ENCODE data around the gene ITM2C. TPM values are rescaled to one million over a fixed set of nuclear protein-coding genes. Genes with fewer than 3 reads are reported as not detected.

ITM2C gene
- total and polyA plus RNA-seq, 5 experiments from 2014 or later: 30.9 to 56.7 (median 38.7) TPM

- Mint-ChIP-seq H3K27me3 (peaks cover 0 to 4% (median 0%) of the 10 kb centered on the region in 5 donors), H3K9me3 (no peaks in the 10 kb centered on the region), H3K4me1 (peaks cover 30 to 84% (median 78%) of the 10 kb centered on the region in 4 donors), H3K4me3 (peak overlapping the region in 4 of 10 donors; percentile 15 to 59 (median 46)), H3K27ac (peak overlapping the region in 8 of 10 donors; percentile 31 to 83 (median 53)), H3K36me3 (peaks cover 0 to 2% (median 0%) of the 10 kb centered on the region in 3 donors)
- DNase-seq: no peak
- no peak for ATAC-seq
- POLR2A ChIA-PET: interaction anchor here (6.2 kb wide), 1 partner anchor 8 kb away, joined by 62 read pairs; no protein-coding TSS in a partner anchor
These were observed 4.5 kb downstream of the ITM2C start for GRCh38 chr2:230868947-230869913.

- Mint-ChIP-seq H3K9me3 (no peaks in the 10 kb centered on the region), H3K27ac (peak overlapping the region in 8 of 10 donors; percentile 22 to 83 (median 59)), H3K4me1 (peaks cover 26 to 81% (median 80%) of the 10 kb centered on the region in 4 donors), H3K27me3 (peaks cover 0 to 1% (median 0%) of the 10 kb centered on the region in 5 donors), H3K36me3 (peaks cover 0 to 5% (median 0%) of the 10 kb centered on the region in 3 donors), H3K4me3 (peak overlapping the region in 4 of 10 donors; percentile 4 to 66 (median 12))
- DNase-seq (peak in 1 of 10 donors; percentile 12), ATAC-seq (no peak)
- POLR2A ChIA-PET: interaction anchor here (6.2 kb wide), 1 partner anchor 7 kb away, joined by 62 read pairs; no protein-coding TSS in a partner anchor
These were observed 5.3 kb downstream of the ITM2C start for GRCh38 chr2:230869914-230870543.

- Mint-ChIP-seq H3K4me1 (peaks cover 26 to 80% (median 76%) of the 10 kb centered on the region in 4 donors), H3K9me3 (no peaks in the 10 kb centered on the region), H3K27ac (peak overlapping the region in 5 of 10 donors; percentile 48 to 83 (median 71)), H3K27me3 (peaks cover 0 to 1% (median 0%) of the 10 kb centered on the region in 5 donors), H3K36me3 (peaks cover 0 to 5% (median 0%) of the 10 kb centered on the region in 3 donors), H3K4me3 (peak overlapping the region in 2 of 10 donors; percentile 9 to 66)
- ATAC-seq: no peak
- POLR2A ChIA-PET: interaction anchor here (6.2 kb wide), 1 partner anchor 6 kb away, joined by 62 read pairs; no protein-coding TSS in a partner anchor
- DNase-seq: no peak
These were observed 6.0 kb downstream of the ITM2C start for GRCh38 chr2:230870544-230871360.

DNA sequence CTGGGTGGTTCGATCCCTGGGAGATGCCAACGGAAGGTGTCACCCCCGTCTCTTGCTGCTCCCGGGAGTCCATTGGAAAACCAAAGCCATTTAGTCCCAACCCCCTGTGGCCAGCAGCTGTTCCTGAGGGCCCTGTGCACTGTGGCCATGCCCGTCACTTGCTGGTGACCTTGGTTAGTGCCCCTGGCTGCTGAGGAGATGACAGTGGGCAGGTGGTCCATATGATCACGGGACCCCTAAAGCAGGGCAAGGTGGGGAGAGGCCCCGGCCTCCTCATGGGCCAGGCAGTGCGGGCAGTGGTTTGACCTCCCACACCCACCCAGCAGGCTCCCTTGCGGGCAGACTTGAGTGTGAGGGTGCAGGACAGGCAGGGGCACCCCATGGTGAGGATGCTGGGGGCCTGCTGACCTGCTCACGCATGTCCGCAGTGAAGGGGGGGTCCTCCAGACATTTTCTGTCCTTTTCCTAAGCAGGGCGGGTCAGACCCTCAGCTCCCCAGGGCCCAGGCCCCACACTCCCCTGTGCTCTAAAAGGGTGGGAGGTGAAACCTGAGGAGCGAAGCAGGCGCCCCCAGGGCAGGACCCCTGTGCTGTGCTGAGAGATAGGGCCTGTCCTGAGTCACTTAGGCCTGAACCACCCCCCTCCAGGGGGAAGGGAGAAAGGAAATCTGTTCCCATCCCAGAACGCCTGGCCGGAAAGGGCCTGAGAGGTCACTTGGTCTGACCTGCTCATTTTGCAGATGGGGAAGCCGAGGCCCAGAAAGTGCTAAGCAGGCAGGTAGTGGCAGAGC, 6.8 kb downstream of the ITM2C start:
- ATAC-seq: no peak
- Mint-ChIP-seq H3K36me3 (peaks cover 0 to 10% (median 0%) of the 10 kb centered on the region in 3 donors), H3K4me3 (no peak overlapping the region), H3K27ac (peak overlapping the region in 2 of 10 donors; percentile 46 to 83), H3K4me1 (peaks cover 27 to 79% (median 73%) of the 10 kb centered on the region in 4 donors), H3K9me3 (no peaks in the 10 kb centered on the region), H3K27me3 (peaks cover 0 to 1% (median 0%) of the 10 kb centered on the region in 5 donors)
- POLR2A ChIA-PET: no interaction called here
- peak in 1 of 10 donors; percentile 16 for DNase-seq

DNA sequence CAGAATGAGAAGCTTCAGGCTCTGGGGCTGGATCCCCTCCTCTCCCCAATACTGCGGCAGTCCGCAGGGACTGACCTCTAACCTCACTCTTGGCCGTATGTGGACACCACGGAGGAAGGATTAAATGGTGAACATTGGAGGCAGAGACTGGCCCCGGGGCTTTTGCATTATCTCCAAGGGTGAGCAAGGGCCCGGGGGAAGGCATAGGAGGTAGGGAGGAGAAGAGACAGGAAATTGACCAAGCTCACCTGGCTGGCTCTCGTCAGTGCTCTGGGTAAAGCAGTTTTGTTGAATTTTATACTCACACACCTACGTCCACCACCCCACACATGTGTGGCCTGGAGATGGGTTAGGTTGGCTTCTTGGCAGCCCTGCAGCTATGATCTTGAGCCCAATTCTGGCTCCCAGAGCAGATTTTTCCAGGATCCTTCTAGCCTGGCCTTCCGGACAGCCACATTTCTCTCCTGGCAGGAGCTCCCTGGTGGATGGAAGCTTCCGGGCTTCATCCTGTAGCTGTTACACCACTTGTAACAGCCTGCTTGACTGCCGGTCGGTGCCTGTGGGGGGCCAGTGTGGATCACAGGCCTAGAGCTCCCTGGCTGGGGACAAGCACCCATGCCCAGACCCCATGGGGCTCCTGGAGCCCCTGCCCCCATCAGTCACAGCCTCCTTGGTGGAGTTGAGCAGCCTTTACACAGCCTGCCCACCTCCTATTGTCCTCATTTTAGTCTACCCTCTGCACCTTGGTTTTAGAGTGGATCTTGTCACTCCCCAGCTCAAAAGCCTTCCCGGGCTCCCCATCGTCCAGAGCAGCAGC, 7.6 kb downstream of the ITM2C start:
- POLR2A ChIA-PET: no interaction called here
- H3K4me1 Mint-ChIP-seq: peaks cover 26 to 79% (median 73%) of the 10 kb centered on the region in 4 donors
- H3K4me3 Mint-ChIP-seq: peak overlapping the region in 4 of 10 donors; percentile 2 to 65 (median 45)

GRCh38 chr2:230872968-230873660, 8.4 kb downstream of the ITM2C start:
- Mint-ChIP-seq H3K9me3 (no peaks in the 10 kb centered on the region), H3K4me3 (peak overlapping the region in 4 of 10 donors; percentile 2 to 65 (median 45)), H3K36me3 (peaks cover 0 to 14% (median 0%) of the 10 kb centered on the region in 3 donors), H3K27ac (peak overlapping the region in 8 of 10 donors; percentile 1 to 92 (median 59)), H3K4me1 (peaks cover 33 to 82% (median 74%) of the 10 kb centered on the region in 4 donors), H3K27me3 (peaks cover 0 to 1% (median 0%) of the 10 kb centered on the region in 5 donors)
- POLR2A ChIA-PET: no interaction called here
- DNase-seq: no peak
- ATAC-seq: no peak

More for the DNA sequence above, 7.6 kb downstream of the ITM2C start:
- no peaks in the 10 kb centered on the region for H3K9me3 Mint-ChIP-seq
- H3K27me3 Mint-ChIP-seq: peaks cover 0 to 1% (median 0%) of the 10 kb centered on the region in 5 donors
- DNase-seq: peak in 1 of 10 donors; percentile 17
- no peak for ATAC-seq
- peaks cover 0 to 14% (median 0%) of the 10 kb centered on the region in 3 donors for H3K36me3 Mint-ChIP-seq
- H3K27ac Mint-ChIP-seq: peak overlapping the region in 8 of 10 donors; percentile 15 to 92 (median 59)

GRCh38 chr2:230873661-230874401, 9.1 kb downstream of the ITM2C start:
- DNase-seq: peak in 1 of 10 donors; percentile 15
- Mint-ChIP-seq H3K9me3 (no peaks in the 10 kb centered on the region), H3K4me1 (peaks cover 31 to 82% (median 72%) of the 10 kb centered on the region in 4 donors), H3K36me3 (peaks cover 0 to 14% (median 0%) of the 10 kb centered on the region in 3 donors), H3K27me3 (peaks cover 0 to 1% (median 0%) of the 10 kb centered on the region in 5 donors), H3K27ac (peak overlapping the region in 3 of 10 donors; percentile 13 to 64 (median 41)), H3K4me3 (peak overlapping the region in 1 of 10 donors; percentile 45)
- POLR2A ChIA-PET: no interaction called here
- ATAC-seq: no peak

DNA sequence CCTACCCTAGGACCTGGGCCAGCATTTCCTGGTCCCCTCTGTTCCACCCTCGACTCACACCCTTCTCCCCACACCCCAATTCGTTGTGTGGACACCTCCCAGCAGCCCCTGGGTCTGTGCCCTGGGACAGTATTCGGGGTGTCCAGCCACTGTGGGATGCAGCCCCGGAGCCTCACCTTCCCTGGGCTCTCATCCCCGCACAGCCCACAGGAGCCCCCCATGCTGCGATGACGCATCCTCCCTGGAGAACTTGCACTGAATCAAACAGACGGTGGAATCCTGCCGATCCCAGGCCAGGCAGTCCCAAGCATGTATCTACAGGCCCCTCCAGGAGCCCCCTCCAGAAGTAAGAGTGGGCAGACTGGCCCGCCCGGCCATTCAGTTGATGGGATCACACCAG, 9.7 kb downstream of the ITM2C start:
- ATAC-seq: no peak
- H3K9me3 Mint-ChIP-seq: no peaks in the 10 kb centered on the region
- peak overlapping the region in 2 of 10 donors; percentile 12 to 45 for H3K4me3 Mint-ChIP-seq
- POLR2A ChIA-PET: no interaction called here
- peak in 1 of 10 donors; percentile 12 for DNase-seq
- no peaks in the 10 kb centered on the region for H3K27me3 Mint-ChIP-seq
- peak overlapping the region in 5 of 10 donors; percentile 9 to 67 (median 41) for H3K27ac Mint-ChIP-seq
- H3K36me3 Mint-ChIP-seq: peaks cover 0 to 19% (median 0%) of the 10 kb centered on the region in 3 donors
- peaks cover 31 to 86% (median 69%) of the 10 kb centered on the region in 4 donors for H3K4me1 Mint-ChIP-seq

DNA sequence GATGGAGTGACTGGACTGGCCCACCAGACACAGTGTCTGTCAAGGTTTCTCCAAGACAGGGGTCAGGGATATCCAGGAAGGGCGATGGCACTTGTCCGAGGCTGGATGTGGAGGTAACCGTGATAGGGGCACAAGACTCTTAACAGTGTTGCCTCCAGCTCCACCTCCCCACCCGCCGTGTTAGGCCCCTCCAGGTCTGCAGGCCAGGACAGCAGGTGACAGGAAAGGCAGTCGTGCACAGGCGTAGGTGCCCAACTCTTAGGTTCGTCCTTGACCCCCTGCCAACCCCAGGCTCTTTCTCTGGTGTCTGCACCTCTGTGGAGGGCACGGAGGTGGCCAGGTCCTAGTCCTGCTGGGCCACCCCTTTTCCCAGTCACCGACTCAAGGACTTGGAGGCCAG, 10.1 kb downstream of the ITM2C start:
- Mint-ChIP-seq H3K9me3 (no peaks in the 10 kb centered on the region), H3K36me3 (peaks cover 0 to 22% (median 0%) of the 10 kb centered on the region in 3 donors), H3K4me1 (peaks cover 30 to 84% (median 66%) of the 10 kb centered on the region in 4 donors), H3K27me3 (no peaks in the 10 kb centered on the region), H3K4me3 (no peak overlapping the region), H3K27ac (peak overlapping the region in 1 of 10 donors; percentile 97)
- POLR2A ChIA-PET: interaction anchor here (4.9 kb wide), 1 partner anchor 8 kb away, joined by 62 read pairs; the partner anchor contains the start of gene ITM2C
- ATAC-seq (no peak), DNase-seq (no peak)

Data from naive thymus-derived CD8-positive, alpha-beta T cell (primary cell).